ENCODE measurements around the gene MXRA7.

Gene MXRA7

GRCh38 chr17:76695059-76695831, 15.5 kb downstream of the MXRA7 start:
- no peak for DNase-seq

DNA sequence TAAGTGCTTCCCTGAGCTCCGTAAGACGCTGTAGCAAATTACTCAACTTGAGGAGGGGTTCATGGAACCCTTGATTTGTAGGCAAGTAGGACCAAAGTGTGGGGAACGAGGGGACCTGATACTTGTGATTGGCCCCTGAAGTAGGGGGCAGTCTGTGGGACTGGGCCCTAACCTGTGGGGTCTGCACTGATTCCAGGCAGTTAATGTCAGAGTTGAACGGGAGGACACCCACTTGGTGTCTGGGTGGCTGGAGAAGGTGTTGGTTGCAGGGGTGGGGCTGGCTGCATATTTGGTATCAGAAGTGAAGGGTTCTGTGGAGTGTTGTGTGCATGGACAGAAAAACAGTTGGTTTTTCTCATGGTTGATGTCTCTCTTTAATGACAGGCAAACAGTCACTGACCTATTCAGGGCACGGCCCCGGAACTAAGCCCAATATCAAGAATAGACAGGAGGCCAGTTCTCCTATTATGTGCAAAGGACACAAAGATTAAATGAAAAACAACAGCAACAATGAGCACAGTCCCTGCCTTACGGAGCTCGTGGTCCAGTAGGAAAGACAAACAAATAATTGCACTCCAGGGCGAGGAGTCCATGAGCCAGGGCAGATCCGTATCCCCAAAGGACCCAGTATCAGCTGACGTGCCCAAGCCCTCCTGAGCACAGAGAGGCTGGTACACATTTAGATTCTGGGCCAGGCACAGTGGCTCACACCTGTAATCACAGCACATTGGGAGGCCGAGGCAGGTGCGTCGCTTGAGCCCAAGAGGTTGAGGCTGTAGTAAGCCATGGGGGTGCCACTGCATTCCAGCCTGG, 19.2 kb downstream of the MXRA7 start:
- DNase-seq, result no peak

- DNase-seq, result no peak
Measured at GRCh38 chr17:76690596-76691280, 20.0 kb downstream of the MXRA7 start.

DNA sequence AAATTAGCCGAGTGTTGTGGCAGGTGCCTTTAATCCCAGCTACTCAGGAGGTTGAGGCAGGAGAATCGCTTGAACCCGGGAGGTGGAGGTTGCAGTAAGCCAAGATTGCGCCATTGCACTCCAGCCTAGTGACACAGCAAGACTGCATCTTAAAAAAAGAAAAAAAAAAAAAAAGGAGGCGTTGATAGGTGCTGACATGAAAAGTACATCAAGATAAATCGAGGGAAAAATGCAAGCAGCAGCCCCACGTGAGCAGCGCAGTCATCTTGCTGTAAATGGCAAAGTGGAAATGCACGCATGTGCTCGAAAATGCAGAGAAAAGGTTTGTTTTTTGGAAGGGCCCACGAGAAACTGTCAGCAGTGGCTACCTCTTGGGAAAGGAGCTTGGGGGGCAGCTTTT, 20.9 kb downstream of the MXRA7 start:
- DNase-seq, result no peak

DNA sequence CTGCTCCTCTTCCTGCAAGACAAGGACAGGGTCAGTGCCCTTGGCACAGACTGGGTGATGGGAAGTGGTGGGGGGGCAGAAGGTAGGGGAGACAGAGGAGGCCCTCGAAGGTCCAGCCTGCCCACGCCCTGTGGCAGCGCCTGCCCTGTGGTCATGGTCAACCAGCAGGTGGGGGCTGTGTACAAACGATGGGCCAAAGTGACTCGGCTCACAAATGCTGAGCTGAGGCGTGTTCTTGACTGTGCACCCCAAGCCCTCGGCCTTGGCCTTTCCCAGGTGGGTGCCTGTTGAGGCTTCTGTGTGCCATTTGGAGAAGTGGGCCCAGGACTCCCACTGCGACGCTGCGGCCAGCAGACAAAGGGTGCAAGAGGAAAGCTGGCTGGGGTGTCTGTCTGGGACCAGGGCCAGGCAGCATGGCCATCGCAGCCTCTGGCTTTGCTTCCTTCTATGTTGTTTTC, 22.6 kb downstream of the MXRA7 start:
- no peak for DNase-seq

DNA sequence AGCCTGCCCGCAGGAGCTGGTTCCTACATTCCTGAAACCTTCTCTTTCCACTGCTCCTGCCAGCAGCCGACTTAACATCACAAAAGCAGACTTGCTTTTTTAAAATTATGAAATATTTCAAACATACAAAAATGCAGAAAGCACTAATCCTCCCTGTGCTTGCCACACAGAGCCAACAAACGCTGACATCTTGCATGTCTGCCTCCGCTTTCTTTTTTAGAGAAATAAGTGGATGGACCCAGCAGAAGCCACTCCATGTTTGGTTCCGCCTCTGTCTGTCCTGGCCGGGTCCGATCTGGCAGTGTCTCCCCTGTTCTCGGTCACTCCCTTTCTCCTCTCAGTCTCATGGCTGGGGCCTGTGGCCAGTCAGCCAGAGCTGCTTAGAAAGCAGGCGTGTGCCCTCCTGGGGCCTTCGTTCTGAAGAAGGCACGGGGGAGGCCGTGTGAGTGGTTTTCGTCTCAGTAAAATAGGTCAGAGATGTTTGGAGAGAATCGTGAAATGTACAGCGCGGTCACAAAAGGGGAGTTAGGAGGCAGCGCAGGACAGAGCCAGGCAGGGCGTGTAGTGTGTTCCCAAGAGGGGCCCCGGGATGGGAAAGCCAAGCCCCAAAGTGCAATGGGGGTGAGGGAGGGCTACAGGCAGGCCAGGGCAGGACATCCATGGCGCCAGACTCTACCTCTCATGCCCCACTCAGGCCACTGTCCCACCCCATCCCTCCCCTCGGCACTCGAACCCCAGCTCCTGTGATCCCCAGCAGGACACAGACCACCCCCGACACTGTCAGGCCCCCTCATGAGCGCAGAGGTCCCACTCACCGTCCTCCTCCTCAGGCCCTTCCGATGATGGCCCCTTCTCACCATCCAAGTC, 23.2 kb downstream of the MXRA7 start:
- DNase-seq, result no peak

DNA sequence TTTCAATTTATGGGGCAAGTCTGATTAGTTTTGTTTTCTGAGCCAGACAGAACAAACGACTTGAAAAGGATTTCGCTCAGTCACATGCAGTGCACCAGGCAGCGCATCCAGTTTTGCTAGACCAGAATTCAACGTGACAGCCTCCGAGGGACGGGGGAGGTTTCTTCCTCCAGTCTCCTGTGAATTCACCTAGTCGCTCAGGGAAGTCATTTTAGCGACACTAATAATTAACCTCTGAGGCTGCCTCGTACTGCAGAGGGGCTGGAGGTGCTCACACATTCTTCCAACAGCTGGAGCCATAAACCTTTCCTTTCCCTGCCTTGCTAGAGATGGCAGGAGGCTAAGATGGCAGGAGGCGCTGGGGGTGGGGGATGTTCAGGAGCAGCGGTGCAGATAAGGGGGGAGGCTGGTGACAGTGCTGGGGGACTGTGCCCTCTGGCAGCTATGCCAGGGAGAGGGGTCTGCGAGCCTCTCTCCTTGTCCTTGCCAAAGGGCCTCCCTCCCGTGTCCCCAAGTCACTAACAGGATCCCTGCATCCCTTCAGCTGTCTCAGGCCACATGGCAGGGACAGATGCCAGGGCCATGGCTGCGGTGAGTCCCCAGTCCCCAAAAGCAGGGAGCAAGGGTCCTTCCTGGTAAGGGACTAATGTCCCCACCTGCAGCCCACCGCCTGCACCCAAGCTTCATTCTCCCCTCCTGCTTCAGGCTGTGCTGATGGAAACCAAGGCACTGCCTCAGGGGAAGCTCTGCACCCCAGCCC, 24.0 kb downstream of the MXRA7 start:
- DNase-seq, result no peak

DNA sequence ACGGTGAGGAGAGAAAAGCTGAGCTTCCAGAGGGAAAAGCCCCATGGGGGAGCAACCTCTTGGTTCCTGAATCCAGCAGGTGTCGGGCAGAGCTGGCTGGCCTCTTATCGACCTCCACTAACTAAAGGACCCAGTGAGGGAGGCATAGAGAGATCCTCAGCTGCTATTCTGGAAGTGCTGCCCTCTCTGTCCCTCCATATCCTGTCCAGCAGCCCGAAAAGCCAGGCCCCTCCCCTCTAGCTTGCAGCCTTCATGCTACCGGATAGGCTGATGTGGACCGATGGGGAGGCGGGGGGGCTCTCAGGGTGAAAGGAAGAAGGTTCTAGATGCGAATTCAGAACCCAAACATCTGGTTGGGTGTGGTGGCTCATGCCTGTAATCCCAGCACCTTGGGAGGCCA, 24.9 kb downstream of the MXRA7 start:
- DNase-seq, result no peak

GRCh38 chr17:76685366-76685765, 25.4 kb downstream of the MXRA7 start:
- no peak for DNase-seq

- DNase-seq, result no peak
Measured at GRCh38 chr17:76684756-76685155, 26.0 kb downstream of the MXRA7 start.

DNA sequence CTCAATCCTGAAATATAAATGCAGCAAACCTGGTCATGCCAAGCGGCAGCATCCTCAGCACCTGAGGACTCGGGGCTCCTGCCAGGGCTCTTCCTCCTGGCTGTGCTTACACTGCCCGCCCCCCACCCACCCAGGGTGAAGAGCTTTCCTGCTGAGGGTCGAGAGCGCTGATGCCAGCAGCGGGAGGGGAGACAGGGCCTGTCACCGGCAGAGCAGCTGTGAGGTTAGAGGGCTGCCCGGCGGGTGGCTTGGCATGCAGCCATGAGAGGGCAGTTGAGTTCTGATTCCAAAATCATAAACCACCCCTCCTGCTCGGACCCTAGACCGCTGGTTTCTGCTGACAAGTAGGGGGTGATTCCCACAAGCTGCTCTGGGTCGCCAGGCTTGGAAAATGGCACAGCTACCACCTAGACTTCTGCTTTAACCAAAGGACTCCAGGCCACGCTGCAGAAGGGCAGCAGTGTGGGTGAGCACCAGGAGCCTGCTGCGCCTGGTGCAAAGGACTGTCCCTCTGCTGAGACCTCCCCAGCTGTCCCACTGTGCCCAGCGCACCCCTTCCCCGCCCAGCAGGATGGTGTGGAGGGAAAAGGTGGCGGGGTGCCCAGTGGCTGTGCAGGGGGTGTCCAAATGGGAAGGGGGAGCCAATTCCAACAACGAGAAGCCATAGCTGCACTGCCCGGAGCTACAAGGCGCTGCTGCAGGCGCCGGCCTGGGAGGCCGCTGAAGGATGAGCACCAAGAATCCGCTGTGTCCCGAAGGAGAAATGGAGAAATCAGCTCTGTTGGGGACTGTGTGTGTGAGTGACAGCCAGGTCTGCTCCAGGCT, 26.6 kb downstream of the MXRA7 start:
- no peak for DNase-seq

DNA sequence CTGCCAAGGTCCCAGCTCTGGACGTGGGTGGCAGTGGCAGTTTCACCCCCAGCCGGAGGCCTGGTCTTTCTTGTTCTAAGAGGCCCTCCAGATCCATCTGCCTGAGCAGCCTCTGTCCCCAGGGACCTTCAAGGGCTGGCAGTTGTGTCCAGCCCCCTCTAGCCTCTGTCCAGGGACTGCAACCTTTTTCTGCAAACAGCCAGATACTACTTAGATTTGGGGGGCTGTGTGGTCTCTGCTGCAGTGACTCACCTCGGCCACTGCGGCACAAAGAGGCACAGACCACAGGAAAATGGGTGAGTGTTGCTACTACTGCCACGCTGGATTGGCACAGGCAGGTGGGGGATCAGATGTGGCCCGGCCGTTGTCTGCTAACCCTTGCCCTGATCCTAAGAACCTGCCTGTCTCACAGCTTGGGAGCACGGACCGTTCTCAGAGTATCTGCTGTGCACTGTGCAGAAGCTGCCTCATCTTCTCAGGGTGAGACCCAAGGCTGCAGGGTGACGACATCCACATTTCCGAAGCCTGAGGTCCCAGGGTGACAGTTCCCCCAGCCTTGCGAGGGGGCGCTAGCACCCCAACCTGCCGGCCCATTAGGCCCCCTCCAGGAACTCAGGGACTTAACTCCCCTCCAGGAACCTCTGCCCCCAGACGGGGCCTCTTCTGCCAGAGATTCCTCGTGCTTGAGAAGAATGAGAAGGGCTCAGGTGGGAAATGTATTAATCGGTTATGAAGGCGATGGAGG, 27.6 kb downstream of the MXRA7 start:
- DNase-seq, result no peak

- DNase-seq, result no peak
Measured at GRCh38 chr17:76682296-76682695, 28.5 kb downstream of the MXRA7 start.

- peak; percentile 39 for DNase-seq
Measured at GRCh38 chr17:76681222-76682137, 29.3 kb downstream of the MXRA7 start.

DNA sequence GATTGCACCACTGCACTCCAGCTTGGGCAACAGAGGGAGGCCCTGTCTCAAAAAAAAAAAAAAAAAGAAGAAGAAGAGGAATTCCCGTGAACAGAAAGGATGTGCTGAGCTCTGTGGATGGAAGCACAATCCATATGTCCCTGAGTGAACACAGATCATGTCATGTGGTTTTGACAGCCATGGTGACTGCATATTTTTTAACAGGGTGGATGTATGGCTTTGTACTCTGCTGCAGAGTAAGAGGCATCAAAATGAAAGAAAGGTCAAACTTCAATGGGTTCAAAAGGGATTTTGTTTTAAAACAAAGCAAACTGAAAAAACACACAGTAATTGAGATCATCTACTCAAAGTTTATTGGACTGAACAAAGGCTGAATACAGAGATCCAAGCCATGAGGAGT, 31.5 kb downstream of the MXRA7 start:
- DNase-seq, result no peak

DNA sequence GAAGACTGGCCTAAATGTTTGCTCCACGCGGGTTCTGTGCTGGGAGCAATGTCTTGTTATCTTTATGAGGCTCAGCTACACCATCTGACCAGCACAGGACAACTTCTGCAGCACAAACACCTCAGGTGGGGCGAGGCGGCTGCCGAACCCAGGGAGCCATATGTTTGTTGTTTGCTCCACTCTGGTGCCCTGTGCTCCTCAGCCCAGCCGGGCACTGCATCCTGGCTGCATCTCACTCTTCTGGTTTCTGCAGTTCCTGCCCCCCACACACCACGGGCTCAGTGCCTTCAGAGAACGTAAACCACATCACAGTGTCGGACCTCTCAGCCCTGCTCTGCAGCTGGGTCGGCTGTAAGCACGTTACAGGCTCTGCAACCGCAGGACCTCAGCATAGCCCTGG, 32.4 kb downstream of the MXRA7 start:
- DNase-seq, result no peak

GRCh38 chr17:76677406-76677805, 33.4 kb downstream of the MXRA7 start:
- no peak for DNase-seq

DNA sequence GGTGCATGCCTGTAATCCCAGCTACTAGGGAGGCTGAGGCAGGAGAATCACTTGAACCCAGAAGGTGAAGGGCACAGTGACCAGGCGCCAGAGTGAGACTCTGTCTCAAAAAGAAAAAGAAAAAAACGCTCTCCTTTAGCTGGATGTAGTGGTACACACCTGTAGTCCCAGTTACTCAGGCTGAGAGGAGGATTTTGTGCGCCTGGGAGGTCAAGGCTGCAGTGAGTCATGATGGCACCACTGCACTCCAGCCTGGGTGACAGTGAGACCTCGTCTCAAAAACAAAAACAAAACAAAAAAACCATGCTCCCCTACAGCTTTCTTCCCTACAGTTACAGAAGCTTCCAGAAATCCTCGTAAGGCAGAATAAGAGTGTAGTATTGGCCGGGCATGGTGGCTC, 34.1 kb downstream of the MXRA7 start:
- DNase-seq, result no peak

- no peak for DNase-seq
Measured at GRCh38 chr17:76675648-76676047, 35.1 kb downstream of the MXRA7 start.

All from NK-92 treated with Interleukin-12 subunit alpha and Interleukin-12 subunit beta, amount 100 ng/mL, for 24 hours (cell line).